PFSK-1 (cell line): ENCODE results near the gene GABBR2.

Source experiments
- FOXP2 ChIP-seq: optimal IDR thresholded peaks from 2 replicates; pipeline ENCODE3; 2011; ENCODE audit warnings: borderline replicate concordance, control low read depth, inconsistent platforms; ENCODE audit not compliant: insufficient read depth; ENCODE audit errors: extremely low read length, extremely low read depth
- POLR2AphosphoS5 ChIP-seq: IDR thresholded peaks from 2 replicates; pipeline ENCODE4 v1.6.1; 2012; ENCODE audit warnings: low read depth, mild to moderate bottlenecking, control low read depth, low read length, moderate library complexity
- REST ChIP-seq, 2 experiments: IDR thresholded peaks; 2 replicates each; pipeline versions ENCODE4 v1.6.1 to v1.8.0; 2011 to 2012; ENCODE audit warnings: low read depth in 2 of 2, low read length in 2 of 2, control low read depth in 1 of 2, inconsistent platforms in 1 of 2, mild to moderate bottlenecking in 1 of 2, moderate library complexity in 1 of 2; ENCODE audit not compliant: insufficient read depth in 1 of 2
- SIN3A ChIP-seq: IDR thresholded peaks from 2 replicates; pipeline ENCODE4 v1.6.1; 2012; ENCODE audit warnings: mild to moderate bottlenecking, low read length, moderate library complexity, borderline replicate concordance; ENCODE audit not compliant: insufficient read depth
- TAF1 ChIP-seq: IDR thresholded peaks from 2 replicates; pipeline ENCODE4 v1.6.1; 2012; ENCODE audit warnings: low read length, control low read depth, borderline replicate concordance; ENCODE audit not compliant: insufficient read depth

GRCh38 chr9:98751210-98751609 is 42.5 kb upstream of the GABBR2 start:
- TF ChIP-seq REST (IDR thresholded peaks at IDR 0.05; ENCODE audit: insufficient read depth in 1 of 2, low read depth in 2 of 2, low read length in 2 of 2) (no peak), TAF1 (no peak), POLR2AphosphoS5 (no peak), FOXP2 (no peak), SIN3A (no peak)
